ENCODE results near the gene NOX4.
"Not testable (repeated sequence)": the region's sequence is repeated elsewhere in the genome, so short reads cannot be mapped to it uniquely, and the experiment has no call there.

Gene NOX4

GRCh38 chr11:89458716-89459115 lies 32.5 kb downstream of the NOX4 start:
- DNase-seq (ENCODE audit: low spot score): no peak

- no peak for DNase-seq (ENCODE audit: low spot score)
Measured at GRCh38 chr11:89457190-89457589, 34.0 kb downstream of the NOX4 start.

DNA sequence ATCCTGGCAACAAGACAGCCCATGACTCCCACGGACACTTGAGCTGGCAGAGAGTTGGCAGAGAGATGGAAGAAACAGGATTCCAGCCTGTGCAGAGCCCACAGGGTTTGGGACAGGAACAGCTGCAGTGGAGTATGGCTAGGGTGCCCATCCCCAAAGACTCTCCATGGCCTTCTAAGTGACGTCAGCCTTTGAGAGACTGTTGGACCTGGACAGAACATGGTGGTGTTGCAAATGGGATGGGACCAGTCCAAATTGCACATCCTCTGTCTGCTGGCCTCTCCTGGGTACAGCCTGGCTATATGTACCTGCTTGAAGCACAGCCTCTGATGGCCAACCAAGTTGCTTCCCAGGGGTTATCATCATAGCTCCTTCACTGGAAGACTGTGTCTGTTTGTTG lies 34.5 kb downstream of the NOX4 start:
- no peak for DNase-seq (ENCODE audit: low spot score)

GRCh38 chr11:89452780-89453179 lies 38.4 kb downstream of the NOX4 start:
- no peak for DNase-seq (ENCODE audit: low spot score)

DNA sequence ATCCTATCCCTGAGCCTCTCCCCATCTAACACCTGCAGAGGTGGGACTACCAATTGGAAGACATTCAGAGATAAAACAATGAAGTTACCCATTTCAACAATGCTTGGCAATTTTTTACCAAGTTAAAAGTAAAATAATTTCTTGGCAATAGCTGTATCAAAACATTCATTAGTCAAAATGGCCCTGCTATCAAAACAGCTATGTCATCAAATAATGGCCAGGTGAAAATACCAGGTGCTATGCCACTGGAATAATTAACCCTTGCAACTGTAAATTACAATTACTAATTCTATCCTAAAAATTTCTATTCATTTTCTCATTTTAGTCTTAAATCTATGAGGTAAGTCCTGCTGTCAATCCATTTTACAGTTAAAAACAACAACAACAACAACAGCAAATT lies 43.3 kb downstream of the NOX4 start:
- no peak for DNase-seq (ENCODE audit: low spot score)

DNA sequence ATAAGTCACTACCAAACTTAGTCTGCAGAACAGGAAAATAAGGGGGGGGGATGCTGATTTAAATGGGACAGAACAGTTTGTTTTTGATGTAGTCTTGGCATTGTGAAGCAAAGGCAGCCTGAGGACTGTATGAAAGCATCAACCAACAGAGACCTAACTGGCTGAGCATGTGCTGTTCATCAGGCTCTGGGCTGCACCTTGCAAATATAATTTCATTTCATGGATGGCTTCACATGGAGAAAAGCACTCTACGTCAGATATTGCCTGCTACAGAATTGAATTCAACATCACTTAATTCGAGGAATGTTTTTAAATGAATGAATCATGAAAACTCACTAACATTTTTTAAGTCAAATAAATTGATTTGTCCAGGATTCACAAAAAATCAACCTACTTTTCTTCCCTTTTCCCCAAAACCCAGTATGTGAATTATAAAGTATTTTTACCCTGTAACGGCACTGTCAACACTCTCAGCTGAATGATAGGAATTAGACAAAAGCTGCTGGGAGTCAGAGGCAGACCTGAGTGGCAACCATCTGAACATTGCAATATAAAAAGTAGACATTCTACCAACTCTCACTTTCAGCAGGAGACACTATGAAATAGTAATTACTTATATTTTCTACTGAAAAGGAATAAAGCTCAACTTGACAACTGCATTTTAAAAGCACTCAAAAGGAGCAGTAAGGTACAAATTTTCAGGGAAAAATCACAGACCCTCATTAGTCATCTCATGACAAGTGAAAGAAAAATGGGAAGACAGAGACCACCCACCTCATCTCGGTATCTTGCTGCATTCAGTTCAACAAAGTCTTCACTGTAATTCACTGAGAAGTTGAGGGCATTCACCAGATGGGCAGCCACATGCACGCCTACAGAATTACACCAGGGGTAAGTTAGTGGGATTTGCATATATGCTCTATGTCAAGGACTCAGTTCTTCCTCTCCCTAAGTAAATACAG lies 47.5 kb downstream of the NOX4 start:
- DNase-seq (ENCODE audit: low spot score): no peak

GRCh38 chr11:89442801-89443200 lies 48.4 kb downstream of the NOX4 start:
- DNase-seq (ENCODE audit: low spot score): no peak

DNA sequence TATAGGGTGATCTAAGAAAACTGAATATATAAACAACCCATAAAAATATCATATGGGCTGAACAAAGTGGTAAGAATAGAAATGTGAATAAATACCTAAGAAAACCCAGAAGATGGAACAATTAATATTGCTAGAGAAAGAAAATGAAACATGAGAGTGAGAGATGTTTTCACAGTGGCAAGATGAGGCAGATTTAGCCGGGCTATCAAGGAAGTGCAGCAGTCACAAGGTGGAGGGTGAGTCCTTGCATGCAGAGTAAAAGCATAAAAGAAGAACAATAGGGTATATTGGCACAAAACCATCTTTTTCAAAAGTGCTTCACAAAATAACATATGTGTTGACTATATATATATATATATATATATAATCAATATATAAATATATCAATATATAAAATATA lies 49.6 kb downstream of the NOX4 start:
- DNase-seq (ENCODE audit: low spot score): no peak

GRCh38 chr11:89437317-89437716 lies 53.9 kb downstream of the NOX4 start:
- DNase-seq (ENCODE audit: low spot score): no peak

DNA sequence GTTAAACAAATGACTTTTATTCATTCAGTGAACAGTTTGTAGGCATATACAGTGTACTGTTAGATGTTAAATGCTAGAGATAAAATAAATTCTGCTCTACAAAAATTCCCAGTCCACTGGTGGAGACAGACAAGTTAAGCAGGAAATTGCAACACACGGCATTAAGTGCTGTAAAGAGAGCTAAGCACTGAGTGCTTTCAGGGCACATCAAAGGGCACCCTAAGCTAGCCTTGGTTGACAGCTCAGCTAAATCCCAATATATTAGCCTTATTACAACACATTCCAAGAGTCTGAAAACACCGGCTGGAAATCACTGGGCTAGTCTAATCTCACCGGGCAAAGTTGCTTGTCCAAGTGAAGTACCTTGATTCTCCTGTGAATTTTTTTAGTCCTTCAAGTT lies 55.1 kb downstream of the NOX4 start:
- DNase-seq (ENCODE audit: low spot score): no peak

DNA sequence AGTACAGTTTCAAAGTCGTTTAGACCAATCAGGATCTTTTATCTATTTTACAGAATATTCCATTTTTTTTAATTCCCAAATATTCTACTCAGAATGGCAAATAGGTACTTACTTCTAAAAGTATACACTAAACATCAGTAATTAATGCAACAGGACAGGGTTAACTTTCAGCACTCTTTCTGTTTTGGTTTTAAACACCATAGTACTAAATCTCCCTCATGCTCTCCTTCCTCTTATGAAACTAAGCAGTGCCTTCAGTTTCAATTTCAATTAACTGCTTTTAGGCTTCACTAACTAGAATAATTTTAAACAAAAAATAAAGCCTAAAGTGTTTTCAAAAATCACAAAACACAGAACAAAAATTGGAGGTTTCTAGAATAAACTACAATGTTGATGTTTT lies 57.9 kb downstream of the NOX4 start:
- no peak for DNase-seq (ENCODE audit: low spot score)

GRCh38 chr11:89432182-89432581 lies 59.0 kb downstream of the NOX4 start:
- not testable (repeated sequence) for DNase-seq (ENCODE audit: low spot score)

- DNase-seq (ENCODE audit: low spot score): not testable (repeated sequence)
Measured at GRCh38 chr11:89426501-89426900, 64.7 kb downstream of the NOX4 start.

GRCh38 chr11:89421718-89422117 lies 69.5 kb downstream of the NOX4 start:
- no peak for DNase-seq (ENCODE audit: low spot score)

GRCh38 chr11:89420981-89421380 lies 70.2 kb downstream of the NOX4 start:
- DNase-seq (ENCODE audit: low spot score): no peak

DNA sequence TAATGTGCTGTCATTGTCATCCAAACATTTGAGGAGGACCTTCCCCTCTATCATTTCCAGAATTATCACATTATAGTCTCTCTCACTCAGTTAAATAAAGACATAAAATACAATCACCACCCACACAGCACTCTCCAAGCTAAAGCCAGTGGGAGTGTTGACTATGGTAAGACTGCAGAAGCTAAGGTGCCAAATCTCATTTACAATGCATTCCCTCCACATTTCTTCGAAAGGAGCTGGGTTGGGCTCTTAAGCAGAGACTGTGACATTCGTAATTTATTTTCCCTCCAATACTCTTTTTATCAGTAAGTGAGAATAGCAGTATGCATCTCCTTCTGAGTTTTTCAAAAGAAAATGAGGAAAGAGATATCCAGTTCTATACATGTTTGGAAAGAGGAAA lies 74.2 kb downstream of the NOX4 start:
- no peak for DNase-seq (ENCODE audit: low spot score)

GRCh38 chr11:89411112-89411511 lies 80.1 kb downstream of the NOX4 start:
- not testable (repeated sequence) for DNase-seq (ENCODE audit: low spot score)

- not testable (repeated sequence) for DNase-seq (ENCODE audit: low spot score)
Measured at GRCh38 chr11:89410666-89411065, 80.5 kb downstream of the NOX4 start.

DNA sequence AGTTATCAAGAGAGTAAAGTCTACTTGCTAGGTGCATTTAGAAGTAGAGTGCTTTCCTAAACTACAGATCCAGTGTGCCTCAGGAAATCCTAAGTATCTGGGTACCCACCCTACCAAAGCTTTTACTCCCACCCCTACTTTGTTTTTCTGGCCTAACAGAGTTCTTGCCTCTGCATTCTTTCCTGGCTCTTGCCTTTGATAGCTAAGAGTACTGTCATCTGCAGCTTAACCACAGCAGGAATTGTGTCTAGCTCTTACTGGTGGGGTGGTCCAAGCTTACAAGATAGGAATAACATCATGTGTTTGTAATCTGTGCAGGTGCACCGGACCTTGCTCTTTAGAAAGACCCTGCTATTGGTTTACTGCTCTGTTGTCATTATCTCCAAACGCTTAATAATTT lies 82.7 kb downstream of the NOX4 start:
- not testable (repeated sequence) for DNase-seq (ENCODE audit: low spot score)

DNA sequence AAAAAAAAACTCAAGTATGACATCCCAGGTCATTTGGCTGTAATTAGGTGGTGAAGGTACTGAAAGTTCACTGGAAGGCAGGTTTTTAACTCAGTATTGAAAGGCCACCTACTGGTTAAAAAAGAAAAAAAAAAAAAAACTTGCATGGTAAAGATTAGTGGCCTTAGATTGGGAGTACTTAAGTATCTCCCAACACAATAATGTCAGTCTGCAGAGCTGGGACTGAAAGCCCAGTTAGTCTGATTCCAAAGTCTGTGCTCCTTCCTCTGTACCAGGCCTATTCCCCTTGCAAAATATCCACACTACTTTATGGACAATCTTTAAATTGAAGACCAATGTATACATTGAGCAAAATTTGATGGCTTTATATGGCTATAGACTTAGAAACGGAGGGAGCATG lies 85.5 kb downstream of the NOX4 start:
- no peak for DNase-seq (ENCODE audit: low spot score)

DNA sequence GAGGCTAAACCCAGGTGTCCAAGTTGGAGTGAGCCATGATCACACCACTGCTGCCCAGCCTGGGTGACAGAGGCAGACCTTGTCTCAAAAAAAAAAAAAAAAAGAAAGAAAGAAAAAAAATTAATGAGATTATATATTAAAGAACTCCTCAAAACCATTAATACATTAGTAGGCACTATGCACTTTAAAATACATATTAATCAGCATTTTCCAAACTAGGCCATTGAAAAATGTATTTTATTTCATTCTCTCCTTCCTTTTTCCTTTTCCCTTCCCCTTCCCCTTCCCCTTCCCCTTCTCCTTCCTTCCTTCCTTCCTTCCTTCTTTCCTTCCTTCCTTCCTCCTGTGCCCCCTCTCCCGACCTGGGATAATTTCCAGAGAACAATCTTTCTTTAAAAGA lies 99.5 kb downstream of the NOX4 start:
- DNase-seq (ENCODE audit: low spot score): not testable (repeated sequence)

GRCh38 chr11:89387501-89387900 lies 103.7 kb downstream of the NOX4 start:
- DNase-seq (ENCODE audit: low spot score): not testable (repeated sequence)

DNA sequence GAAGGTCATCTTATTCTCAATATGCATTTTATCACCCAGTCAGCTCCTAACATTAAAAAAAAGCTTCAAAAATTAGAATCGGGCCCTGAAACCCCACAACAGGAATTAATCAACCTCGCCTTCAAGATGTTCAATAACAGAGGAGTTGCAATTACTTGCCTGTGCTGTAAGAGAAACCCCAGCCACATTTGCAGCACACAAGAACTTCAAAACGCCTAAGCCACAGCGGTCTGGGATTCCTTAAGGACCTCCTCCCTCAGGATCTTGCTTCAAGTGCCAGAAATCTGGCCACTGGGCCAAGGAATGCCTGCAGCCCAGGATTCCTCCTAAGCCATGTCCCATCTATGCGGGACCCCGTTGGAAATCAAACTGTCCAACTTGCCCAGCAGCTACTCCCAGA lies 108.2 kb downstream of the NOX4 start:
- not testable (repeated sequence) for DNase-seq (ENCODE audit: low spot score)

DNA sequence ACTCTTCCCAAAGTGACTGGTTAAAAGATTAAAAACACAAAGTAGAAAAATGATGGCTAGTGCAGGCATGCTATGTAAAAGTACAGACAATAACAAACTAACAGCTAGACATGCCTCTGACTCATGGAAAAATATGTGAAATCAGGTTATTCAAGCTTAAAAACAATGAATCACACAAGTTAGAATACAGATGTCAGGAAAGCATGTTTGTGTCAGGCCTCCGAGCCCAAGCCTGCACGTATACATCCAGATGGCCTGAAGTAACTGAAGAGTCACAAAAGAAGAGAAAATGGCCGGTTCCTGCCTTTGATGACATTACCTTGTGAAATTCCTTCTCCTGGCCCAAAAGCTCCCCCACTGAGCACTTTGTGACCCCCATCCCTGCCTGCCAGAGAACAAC lies 110.1 kb downstream of the NOX4 start:
- DNase-seq (ENCODE audit: low spot score): no peak

Measured in left forelimb (tissue), 1 donor.